ENCODE data around the gene RAD23A. TPM values are rescaled to one million over a fixed set of nuclear protein-coding genes. Genes with fewer than 3 reads are reported as not detected.
"Not testable (repeated sequence)": the region's sequence is repeated elsewhere in the genome, so short reads cannot be mapped to it uniquely, and the experiment has no call there.

Gene RAD23A
- total RNA-seq, 1 donor from 2014 or later = 112 TPM

DNA sequence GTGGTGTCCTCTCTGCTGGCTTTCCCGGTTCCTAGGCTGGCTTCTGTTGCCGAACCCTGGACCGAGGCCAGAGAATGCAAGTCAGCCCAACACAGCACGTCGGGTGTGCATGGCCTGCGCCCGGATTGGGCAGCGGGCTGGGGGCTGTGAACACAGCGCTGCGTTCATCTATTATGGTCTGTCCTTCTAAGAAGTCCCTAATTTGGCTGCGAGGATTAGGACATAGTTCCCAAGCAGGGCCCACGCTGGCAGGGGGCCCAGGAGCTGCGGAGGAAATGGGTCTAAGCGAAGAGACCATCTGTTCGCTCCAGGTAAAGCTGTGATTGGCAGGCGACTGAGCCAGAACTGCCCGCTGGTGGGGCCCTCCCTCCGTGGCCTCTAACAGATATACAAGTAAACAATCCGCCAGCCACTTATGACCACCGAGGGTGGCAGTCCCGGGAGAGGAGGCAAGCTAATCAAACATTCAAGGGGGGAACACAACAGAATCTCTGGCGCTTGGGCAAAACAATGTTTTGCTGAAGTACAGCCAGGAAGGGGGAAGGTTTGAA lies 32.6 kb upstream of the RAD23A start:
- no peaks in the 10 kb centered on the region for H3K27me3 Mint-ChIP-seq
- intact Hi-C loops (cut with micrococcal nuclease) = no loop called here
- no peaks in the 10 kb centered on the region for H3K9me3 Mint-ChIP-seq
- no peak overlapping the region for H3K4me3 Mint-ChIP-seq
- no peak overlapping the region for H3K27ac Mint-ChIP-seq
- TF ChIP-seq, protein P1, sequence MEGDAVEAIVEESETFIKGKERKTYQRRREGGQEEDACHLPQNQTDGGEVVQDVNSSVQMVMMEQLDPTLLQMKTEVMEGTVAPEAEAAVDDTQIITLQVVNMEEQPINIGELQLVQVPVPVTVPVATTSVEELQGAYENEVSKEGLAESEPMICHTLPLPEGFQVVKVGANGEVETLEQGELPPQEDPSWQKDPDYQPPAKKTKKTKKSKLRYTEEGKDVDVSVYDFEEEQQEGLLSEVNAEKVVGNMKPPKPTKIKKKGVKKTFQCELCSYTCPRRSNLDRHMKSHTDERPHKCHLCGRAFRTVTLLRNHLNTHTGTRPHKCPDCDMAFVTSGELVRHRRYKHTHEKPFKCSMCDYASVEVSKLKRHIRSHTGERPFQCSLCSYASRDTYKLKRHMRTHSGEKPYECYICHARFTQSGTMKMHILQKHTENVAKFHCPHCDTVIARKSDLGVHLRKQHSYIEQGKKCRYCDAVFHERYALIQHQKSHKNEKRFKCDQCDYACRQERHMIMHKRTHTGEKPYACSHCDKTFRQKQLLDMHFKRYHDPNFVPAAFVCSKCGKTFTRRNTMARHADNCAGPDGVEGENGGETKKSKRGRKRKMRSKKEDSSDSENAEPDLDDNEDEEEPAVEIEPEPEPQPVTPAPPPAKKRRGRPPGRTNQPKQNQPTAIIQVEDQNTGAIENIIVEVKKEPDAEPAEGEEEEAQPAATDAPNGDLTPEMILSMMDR (IDR thresholded peaks at IDR 0.05) = no peak
- no peaks in the 10 kb centered on the region for H3K36me3 Mint-ChIP-seq (ENCODE audit: low read depth)
- no peak for ATAC-seq (ENCODE audit: low read depth)
- DNase-seq = no peak
- peaks cover 12% of the 10 kb centered on the region for H3K4me1 Mint-ChIP-seq
- CTCF ChIA-PET = interaction anchor here (0.8 to 0.9 kb wide), 2 partner anchors 23 to 151 kb away, joined by 3 read pairs; partner anchors contain the start of gene GCDH
- POLR2A ChIA-PET = interaction anchor here (0.7 to 2.4 kb wide), 4 partner anchors 20 to 37 kb away, joined by 3 to 8 read pairs (median 4); partner anchors contain the start of genes FARSA and GCDH

DNA sequence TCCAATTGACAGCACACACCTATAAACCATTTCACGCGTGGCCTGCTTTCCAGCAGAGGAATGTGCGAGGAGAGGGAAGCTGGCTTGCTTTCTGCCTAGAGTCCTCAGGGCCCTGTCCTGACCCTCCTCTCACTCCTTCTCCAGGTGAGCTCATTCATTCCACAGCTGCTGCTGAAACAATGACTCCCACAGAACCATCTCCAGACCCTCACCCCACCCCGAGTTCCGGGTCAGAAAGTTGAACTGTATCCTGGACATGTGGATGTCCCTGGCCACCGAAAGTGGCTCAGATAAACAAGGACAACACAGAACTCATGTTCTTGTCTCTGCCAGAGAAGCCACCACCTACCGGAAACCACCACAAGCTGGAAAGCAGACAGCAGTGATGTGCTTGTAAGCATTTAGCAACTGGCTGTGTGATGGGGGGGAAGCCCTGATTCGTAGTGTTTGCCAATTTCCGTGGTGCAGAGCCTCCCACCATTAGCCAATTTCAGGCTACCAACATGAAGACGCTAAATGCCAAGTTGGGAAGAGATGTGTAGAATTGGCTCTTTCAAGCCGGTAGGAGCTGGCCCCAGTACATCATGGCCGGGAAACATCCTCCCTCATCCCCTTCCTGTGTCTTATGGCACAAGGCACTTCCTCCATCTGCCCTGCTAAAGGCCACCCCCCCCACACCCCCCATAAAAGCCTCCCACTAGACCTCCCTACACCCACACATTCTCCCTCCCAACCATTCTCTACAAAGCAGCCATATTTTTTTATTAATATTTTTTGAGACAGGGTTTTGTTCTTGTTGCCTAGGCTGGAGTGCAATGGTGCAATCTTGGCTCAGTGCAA lies 31.6 kb upstream of the RAD23A start:
- intact Hi-C loops (cut with micrococcal nuclease) = no loop called here
- peaks cover under 1% of the 10 kb centered on the region for H3K36me3 Mint-ChIP-seq (ENCODE audit: low read depth)
- ChIA-PET POLR2A (interaction anchor here (0.6 to 2.4 kb wide), 5 partner anchors 19 to 121 kb away, joined by 3 to 8 read pairs (median 3); partner anchors contain the start of genes FARSA and GCDH), CTCF (interaction anchor here (0.9 kb wide), 1 partner anchor 24 kb away, joined by 3 read pairs; the partner anchor contains the start of gene GCDH)
- no peak for DNase-seq
- TF ChIP-seq, protein P1 (IDR thresholded peaks at IDR 0.05) = no peak
- H3K9me3 Mint-ChIP-seq = no peaks in the 10 kb centered on the region
- H3K27me3 Mint-ChIP-seq = no peaks in the 10 kb centered on the region
- H3K4me1 Mint-ChIP-seq = peaks cover 16% of the 10 kb centered on the region
- peak; percentile 53 for ATAC-seq (ENCODE audit: low read depth)
- no peak overlapping the region for H3K4me3 Mint-ChIP-seq
- H3K27ac Mint-ChIP-seq = no peak overlapping the region

DNA sequence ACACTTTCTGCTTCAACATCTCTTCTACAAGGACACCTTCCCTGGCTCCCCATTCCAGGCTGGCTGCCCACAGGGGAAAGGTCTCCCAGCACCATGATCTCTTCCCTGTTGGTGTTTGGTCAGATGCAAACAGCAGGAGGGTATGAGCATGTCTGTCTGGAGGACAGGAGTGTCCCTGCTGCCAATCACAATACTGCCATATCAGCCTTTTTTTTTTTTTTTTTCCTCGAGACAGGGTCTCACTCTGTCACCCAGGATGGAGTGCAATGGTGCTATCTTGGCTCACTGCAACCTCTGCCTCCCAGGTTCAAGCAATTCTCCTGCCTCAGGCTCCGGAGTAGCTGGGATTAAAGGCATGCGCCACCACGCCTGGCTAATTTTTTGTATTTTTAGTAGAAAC lies 29.8 kb upstream of the RAD23A start:
- H3K27ac Mint-ChIP-seq; H3K27me3 Mint-ChIP-seq; ATAC-seq (ENCODE audit: low read depth); DNase-seq; H3K36me3 Mint-ChIP-seq (ENCODE audit: low read depth); H3K9me3 Mint-ChIP-seq; intact Hi-C loops (cut with micrococcal nuclease); H3K4me3 Mint-ChIP-seq: not testable (repeated sequence)
- ChIA-PET POLR2A (interaction anchor here (0.7 to 2.4 kb wide), 4 partner anchors 10 to 25 kb away, joined by 3 to 8 read pairs (median 4); partner anchors contain the start of genes FARSA and GCDH), CTCF (interaction anchor here (1.7 kb wide), 1 partner anchor 50 kb away, joined by 3 read pairs; no protein-coding TSS in a partner anchor)
- peaks cover 23% of the 10 kb centered on the region for H3K4me1 Mint-ChIP-seq

DNA sequence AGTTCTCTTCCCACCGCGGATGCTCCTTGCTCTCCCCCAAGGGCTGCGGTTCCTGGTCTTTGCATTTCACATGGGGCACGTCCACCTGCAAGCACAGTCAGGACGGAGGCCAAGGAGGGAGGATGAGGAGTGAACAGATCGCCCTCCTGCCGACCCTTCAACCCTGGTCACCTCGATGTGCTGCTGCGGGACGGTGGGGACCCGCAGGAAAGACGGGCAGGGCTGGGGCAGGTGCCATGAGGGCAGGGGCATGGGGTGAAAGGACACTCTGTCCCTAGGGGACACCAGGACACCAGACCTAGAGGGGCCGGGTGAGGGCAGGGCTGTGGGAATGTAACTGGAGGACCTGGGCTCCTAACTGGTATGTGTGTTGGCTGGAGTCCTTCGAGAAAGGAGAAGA lies 27.4 kb upstream of the RAD23A start:
- H3K27me3 Mint-ChIP-seq = no peaks in the 10 kb centered on the region
- no peak overlapping the region for H3K4me3 Mint-ChIP-seq
- CTCF ChIA-PET = no interaction called here
- ATAC-seq (ENCODE audit: low read depth) = no peak
- POLR2A ChIA-PET = interaction anchor here (0.7 to 1.2 kb wide), 3 partner anchors 19 to 112 kb away, joined by 4 to 7 read pairs (median 4); partner anchors contain the start of gene RNASEH2A
- peaks cover 15% of the 10 kb centered on the region for H3K36me3 Mint-ChIP-seq (ENCODE audit: low read depth)
- intact Hi-C loops (cut with micrococcal nuclease) = loop anchor here (2.0 kb wide), 1 partner anchor 37 kb away; the partner anchor contains the start of gene DNASE2
- TF ChIP-seq, protein P1 (IDR thresholded peaks at IDR 0.05) = no peak
- no peak overlapping the region for H3K27ac Mint-ChIP-seq
- DNase-seq = no peak
- peaks cover 21% of the 10 kb centered on the region for H3K4me1 Mint-ChIP-seq
- H3K9me3 Mint-ChIP-seq = no peaks in the 10 kb centered on the region

DNA sequence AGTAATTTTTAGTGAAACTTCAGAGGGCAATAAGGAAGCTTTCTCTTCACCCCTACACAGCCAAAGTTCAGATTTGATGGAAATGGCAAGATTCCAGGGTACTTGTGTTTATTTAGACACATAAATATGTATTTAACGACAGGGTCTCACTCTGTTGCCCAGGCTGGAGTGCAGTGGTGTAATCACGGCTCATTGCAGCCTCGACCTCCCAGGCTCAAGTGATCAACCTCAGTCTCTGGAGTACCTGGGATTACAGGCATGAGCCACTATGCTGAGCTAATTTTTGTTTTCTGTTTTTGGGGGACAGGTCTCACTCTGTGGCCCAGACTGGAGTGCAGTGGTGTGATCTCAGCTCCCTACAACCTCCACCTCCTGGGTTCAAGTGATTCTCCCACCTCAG lies 24.6 kb upstream of the RAD23A start:
- TF ChIP-seq, protein P1 (IDR thresholded peaks at IDR 0.05) = no peak
- ChIA-PET POLR2A (interaction anchor here (0.7 to 4.2 kb wide), 4 partner anchors 12 to 156 kb away, joined by 4 to 46 read pairs (median 6); partner anchors contain the start of gene FARSA), CTCF (no interaction called here)
- intact Hi-C loops (cut with micrococcal nuclease) = no loop called here
- Mint-ChIP-seq H3K4me3 (no peak overlapping the region), H3K36me3 (ENCODE audit: low read depth) (peaks cover 35% of the 10 kb centered on the region), H3K27ac (no peak overlapping the region), H3K4me1 (peaks cover 11% of the 10 kb centered on the region), H3K27me3 (no peaks in the 10 kb centered on the region), H3K9me3 (no peaks in the 10 kb centered on the region)
- ATAC-seq (ENCODE audit: low read depth) = no peak
- no peak for DNase-seq
